Inflammatory macrophage treated with lipopolysaccharide for 1 hour (primary cell): ENCODE results near the gene MAP7.
A peak's percentile ranks its signal among the peaks of the same experiment; 100 is the strongest.
"Not testable (repeated sequence)": the region's sequence is repeated elsewhere in the genome, so short reads cannot be mapped to it uniquely, and the experiment has no call there.

Experiments
- DNase-seq, 2 donors: peaks; one replicate each; pipeline ENCODE4 v3.0.0-alpha.2; 2020 to 2022

The MAP7 gene

GRCh38 chr6:136330634-136331033 lies 219.6 kb downstream of the MAP7 start:
- DNase-seq: no peak

DNA sequence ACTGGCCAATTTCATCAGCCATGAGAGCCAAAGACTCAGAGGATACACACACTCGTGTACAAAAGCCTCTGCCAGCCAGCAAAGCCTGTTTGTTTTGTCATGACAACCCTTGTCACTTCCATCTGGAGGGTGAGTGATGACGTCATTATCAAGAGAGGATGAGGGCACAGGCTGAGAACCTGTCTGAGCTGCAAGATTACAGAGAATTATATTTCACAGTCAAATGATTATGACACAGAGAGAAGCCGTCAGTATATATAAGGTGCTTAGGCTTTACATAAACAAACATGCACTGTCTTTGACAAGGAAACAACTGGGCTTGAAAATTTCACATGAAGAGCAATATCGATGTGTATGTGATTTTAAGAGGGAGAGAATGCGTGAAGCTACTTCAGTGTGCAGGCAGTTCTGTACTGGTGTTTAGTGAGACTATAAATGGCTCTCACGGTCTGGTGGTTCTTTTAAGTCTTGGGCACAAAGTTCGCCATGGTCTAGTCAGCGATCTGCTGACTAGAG lies 224.1 kb downstream of the MAP7 start:
- peak in 1 of 2 donors; percentile 2 for DNase-seq

DNA sequence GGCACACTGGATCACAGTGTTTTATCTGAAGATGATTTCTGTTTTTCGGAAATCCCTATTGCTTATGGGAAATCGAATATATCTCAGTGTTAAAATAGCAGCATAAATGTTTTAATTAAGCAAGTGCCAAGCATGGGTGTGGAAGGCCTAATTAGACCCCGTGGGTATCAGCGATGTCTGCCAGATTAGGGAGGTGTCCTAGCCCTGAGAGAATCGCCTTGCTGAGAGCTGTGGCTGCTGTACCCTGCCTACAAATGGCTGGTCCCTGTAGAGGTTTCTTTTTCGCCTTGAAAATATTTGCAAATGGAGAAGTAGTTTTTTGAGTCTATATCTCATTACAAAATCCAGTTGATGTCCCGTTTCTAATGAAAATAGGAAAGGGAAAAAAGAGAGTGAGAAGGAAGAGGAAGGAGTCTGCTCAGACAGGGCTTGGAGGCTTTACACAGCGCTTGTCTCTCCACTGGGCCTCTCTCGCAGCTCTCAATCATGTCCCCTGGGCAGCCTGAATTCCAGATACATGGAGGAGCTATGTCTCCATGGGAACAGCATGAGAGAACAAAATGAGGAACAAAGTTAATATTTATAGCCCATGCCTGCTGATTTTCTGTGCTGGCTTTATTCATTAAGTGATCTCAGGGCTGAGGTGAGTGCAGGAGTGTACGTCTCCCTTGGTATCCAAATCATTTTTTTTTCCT lies 225.4 kb downstream of the MAP7 start:
- peak; percentile 4 to 13 for DNase-seq

DNA sequence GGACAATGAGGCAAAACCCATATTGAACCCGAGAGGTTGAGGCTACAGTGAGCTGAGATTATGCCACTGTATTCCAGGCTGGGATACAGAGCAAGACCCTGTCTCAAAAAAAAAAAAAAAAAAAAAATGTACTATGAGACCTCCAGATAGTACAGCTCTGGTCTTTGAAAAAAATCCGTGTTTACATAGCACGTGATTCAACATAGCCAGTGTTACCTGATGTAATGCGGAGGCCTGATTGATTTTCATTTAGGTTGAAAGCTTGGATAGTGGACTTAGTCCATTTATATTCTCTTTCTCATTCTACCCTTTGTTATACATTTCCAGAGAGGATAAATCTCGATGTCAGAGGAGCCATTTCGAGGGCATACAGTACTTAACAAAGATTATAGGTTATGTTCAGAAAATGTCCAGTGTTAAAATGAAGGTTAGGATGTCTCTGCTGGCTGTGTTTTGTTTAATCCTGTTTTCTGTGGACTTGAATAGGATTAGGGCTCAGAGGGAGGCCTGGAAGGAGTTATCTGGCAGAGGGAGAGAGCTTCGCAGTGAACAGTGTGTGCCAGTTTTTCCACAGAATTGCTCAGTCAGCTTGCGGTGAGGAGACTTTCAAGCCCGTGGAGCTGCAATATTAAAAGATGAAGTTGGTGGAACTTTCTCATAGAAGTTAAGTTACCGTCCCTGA lies 226.7 kb downstream of the MAP7 start:
- no peak for DNase-seq

DNA sequence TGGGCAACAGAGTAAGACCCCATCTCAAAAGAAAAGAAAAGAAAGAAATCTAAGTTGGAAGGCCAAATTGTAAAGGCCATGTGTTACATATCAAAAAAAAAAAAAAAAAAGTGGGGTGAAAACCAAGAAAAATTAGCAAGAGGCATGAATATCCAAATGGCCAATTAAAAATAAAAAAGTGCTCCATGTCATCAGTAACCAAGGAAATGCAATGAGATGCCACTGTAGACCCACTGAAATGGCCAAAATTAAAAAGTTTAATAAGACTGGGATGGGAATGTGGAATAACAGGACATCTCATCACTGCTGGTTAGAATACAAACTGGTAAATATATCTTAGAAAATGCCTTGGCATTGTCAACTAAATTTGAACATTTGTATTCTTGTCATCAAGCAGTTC lies 230.5 kb downstream of the MAP7 start:
- no peak for DNase-seq

- DNase-seq: no peak
Observed at GRCh38 chr6:136318676-136319075, 231.5 kb downstream of the MAP7 start.

GRCh38 chr6:136317971-136318370 lies 232.3 kb downstream of the MAP7 start:
- DNase-seq: no peak

DNA sequence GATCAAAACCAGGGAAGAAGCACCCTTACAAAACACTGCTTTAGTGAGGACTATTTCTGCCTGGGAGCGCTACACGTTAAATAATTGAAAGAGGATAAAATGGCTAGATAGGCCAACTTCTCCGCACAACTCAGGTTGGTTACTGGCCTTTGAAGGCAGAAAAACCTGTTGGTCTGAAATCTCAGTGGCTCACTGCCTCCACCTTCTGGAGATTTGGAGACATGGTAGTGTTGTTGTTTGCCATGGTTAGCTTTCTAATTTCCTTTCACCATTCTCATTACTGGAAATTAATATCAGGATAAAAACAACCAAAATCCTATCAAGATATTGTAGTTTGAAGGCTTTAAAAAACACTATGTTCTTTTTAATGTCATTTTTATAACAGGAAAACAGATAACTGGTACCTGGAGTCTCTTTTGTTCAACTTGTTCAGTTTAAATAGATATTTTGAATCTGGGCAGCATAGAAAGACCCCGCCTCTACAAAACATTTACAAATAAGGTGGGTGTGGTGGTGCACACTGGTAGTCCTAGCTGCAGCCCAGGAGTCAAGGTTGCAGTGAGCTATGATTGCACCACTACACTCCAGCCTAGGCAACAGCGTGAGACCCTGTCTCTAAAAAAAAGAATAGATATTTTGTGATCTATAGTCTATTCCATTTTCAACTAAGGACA lies 233.1 kb downstream of the MAP7 start:
- DNase-seq: peak; percentile 30 to 74

GRCh38 chr6:136315594-136315993 lies 234.6 kb downstream of the MAP7 start:
- DNase-seq: no peak

GRCh38 chr6:136312975-136313374 lies 237.2 kb downstream of the MAP7 start:
- no peak for DNase-seq

GRCh38 chr6:136309729-136310311 lies 240.4 kb downstream of the MAP7 start:
- no peak for DNase-seq

DNA sequence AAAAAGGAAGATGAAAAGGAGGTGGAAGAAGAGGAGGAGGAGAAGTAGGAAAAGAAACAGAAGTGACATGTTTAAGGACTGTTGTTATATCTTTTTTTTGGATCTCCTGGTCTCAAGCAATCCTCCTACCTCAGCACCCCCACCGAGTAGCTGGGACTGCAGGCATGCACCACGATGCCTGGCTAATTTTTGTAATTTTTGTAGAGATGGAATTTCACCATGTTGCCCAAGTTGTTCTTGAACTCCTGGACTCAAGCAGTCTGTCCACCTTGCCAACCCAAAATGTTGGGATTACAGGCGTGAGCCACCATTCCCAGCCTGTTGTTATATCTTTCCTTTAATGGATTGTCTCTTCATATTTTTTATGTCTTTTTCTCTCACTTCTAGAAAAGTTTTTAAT lies 241.1 kb downstream of the MAP7 start:
- DNase-seq: no peak

DNA sequence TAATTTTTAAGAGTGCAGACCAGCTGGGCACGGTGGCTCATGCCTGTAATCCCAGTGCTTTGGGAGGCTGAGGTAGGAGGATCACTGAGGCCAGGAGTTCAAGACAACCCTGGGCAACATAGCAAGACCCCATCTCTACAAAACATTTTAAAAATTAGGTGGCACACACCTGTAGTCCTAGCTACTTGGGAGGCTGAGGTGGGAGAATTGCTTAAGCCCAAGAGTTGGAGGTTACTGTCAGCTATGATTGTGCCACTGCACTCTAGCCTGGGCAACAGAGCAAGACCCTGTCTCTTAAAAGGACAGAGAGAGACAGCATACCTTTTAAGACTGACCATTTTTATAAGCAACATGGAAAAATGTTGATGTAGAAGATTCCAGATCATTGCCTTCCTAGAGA lies 241.8 kb downstream of the MAP7 start:
- DNase-seq: not testable (repeated sequence)

DNA sequence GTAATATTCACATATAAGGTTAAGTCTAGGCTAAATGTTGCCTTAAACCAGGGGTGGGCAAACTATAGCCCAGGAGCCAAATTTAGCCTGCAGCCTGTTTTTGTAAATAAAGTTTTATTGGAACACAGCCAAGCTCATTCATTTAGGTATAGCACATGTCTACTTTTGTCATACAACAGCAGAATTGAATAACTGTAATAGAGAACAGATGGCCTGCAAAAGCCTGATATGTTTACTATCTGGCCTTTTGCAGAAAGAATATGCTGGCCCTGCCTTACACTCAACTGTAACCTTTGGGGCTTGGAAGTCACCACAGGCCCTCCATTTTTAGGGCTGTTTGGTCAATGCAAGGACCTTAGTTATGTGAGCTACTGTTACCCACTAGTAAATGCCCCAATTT lies 242.9 kb downstream of the MAP7 start:
- DNase-seq: no peak

- DNase-seq: no peak
Observed at GRCh38 chr6:136306466-136306865, 243.8 kb downstream of the MAP7 start.

GRCh38 chr6:136304410-136304809 lies 245.8 kb downstream of the MAP7 start:
- no peak for DNase-seq

- peak; percentile 41 to 55 for DNase-seq
Observed at GRCh38 chr6:136303516-136303915, 246.7 kb downstream of the MAP7 start.

GRCh38 chr6:136294621-136295020 lies 255.6 kb downstream of the MAP7 start:
- no peak for DNase-seq
